ENCODE data around the gene ITGA11.

- TF ChIP-seq CTCF (IDR thresholded peaks at IDR 0.05): no peak
- TF ChIP-seq ZFX (IDR thresholded peaks at IDR 0.05; ENCODE audit: borderline replicate concordance): no peak
Measured at GRCh38 chr15:68298336-68298735, 133.6 kb downstream of the ITGA11 start.
